Astrocyte of the cerebellum (primary cell): Measurements from ENCODE around the gene GASK1A.

Experiments
- DNase-seq: peaks from one replicate; pipeline ENCODE4 v3.0.0-alpha.2; 2011; ENCODE audit warnings: low read depth
- H3K4me3 ChIP-seq: 2 replicates; pipeline ENCODE4 v1.5.1; 2011; ENCODE audit warnings: mild to moderate bottlenecking, low read depth, low read length, moderate library complexity
- CTCF ChIP-seq: IDR thresholded peaks from 2 replicates; pipeline ENCODE4 v1.5.1; 2012; ENCODE audit warnings: low read length, low read depth, moderate library complexity, mild to moderate bottlenecking; ENCODE audit errors: missing control alignments
- in situ Hi-C: cut with HindIII; loops from 2 replicates; pipeline ENCODE4 v1.10.0; 2017; ENCODE audit warnings: low sequenced_read_pairs

Gene GASK1A

GRCh38 chr3:43094851-43095250 lies 115.7 kb downstream of the GASK1A start:
- DNase-seq = no peak
- no peak for TF ChIP-seq CTCF
- in situ Hi-C loops = no loop called here
- H3K4me3 ChIP-seq = no peak overlapping the region

- in situ Hi-C loops = no loop called here
- no peak for DNase-seq
- no peak overlapping the region for H3K4me3 ChIP-seq
- no peak for TF ChIP-seq CTCF
Measured at GRCh38 chr3:43095370-43095769, 116.3 kb downstream of the GASK1A start.

- H3K4me3 ChIP-seq = no peak overlapping the region
- no peak for TF ChIP-seq CTCF
- DNase-seq = no peak
- in situ Hi-C loops = no loop called here
Measured at GRCh38 chr3:43096761-43097160, 117.7 kb downstream of the GASK1A start.

GRCh38 chr3:43097400-43098080 lies 118.4 kb downstream of the GASK1A start:
- no peak for TF ChIP-seq CTCF
- in situ Hi-C loops = no loop called here
- DNase-seq = no peak
- H3K4me3 ChIP-seq = no peak overlapping the region

GRCh38 chr3:43098761-43099160 lies 119.7 kb downstream of the GASK1A start:
- H3K4me3 ChIP-seq = no peak overlapping the region
- no peak for TF ChIP-seq CTCF
- no peak for DNase-seq
- in situ Hi-C loops = no loop called here

- DNase-seq = no peak
- no peak for TF ChIP-seq CTCF
- in situ Hi-C loops = no loop called here
- H3K4me3 ChIP-seq = no peak overlapping the region
Measured at GRCh38 chr3:43102773-43103480, 123.8 kb downstream of the GASK1A start.
